ENCODE data around the gene PPP1R18. TPM values are rescaled to one million over a fixed set of nuclear protein-coding genes. Genes with fewer than 3 reads are reported as not detected.
A peak's percentile ranks its signal among the peaks of the same experiment; 100 is the strongest.

PPP1R18 gene
- total and polyA plus RNA-seq, 9 of the 15 experiments (the other 6 are each of a cell fraction or from before 2014, with no cell fraction given) = 12.0 to 99.2 (median 42.6) TPM

DNA sequence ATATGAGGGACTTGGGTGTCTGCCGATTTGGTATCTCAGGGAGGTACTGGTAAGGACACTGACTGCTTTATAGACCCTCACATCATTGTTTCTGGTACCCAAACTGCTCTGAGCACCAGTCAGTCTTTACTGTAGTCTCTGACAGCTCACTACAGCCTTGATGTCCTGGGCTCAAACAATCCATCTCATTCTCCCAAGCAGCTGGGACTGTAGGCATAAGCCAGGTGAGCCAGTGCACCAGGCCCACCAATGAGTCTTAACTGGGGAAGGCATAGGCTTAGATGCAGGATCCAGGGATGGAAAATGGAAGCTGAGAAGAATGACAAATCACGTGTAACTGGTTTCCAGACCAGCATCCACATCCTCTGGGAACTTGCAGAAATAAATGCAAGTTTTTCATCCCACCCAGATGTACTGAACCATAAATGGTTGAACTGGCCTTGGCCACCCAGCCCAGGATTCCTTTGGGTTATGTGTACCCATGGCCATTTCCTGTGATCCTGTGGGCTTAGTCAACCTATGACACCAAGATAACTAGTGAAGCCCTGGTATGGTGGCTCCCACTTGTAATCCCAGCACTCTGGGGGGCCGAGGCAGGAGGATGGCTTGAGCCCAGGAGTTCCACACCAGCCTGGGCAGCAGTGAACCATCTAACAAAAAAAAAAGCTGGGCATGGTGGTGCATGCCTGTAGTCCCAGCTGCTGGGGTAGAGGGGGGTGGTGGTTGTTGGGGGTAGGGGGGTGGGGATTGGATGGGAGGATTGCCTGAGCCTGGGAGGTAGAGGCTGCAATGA lies 39.5 kb upstream of the PPP1R18 start (continued):
- TF ChIP-seq SP2 (IDR thresholded peaks at IDR 0.05; ENCODE audit: extremely low read depth, low read depth, low read length, poor library complexity, severe bottlenecking) = no peak
- peak; percentile 77; the same call in 1 of the 2 replicates for TF ChIP-seq NFXL1 (CRISPR knock-in tag; IDR thresholded peaks at IDR 0.05)
- TF ChIP-seq ZC3H4 (CRISPR knock-in tag; IDR thresholded peaks at IDR 0.05; ENCODE audit: borderline replicate concordance) = no peak
- TF ChIP-seq PCBP1 (IDR thresholded peaks at IDR 0.05; ENCODE audit: low read depth, low read length, poor library complexity, severe bottlenecking) = no peak
- peak in 1 of 2 experiments; percentile 46; a peak in 1 of 4 replicates for TF ChIP-seq MAZ (CRISPR knock-in tag; conservative IDR thresholded peaks at IDR 0.05 in 1 of 2, IDR thresholded peaks at IDR 0.05 in 1 of 2)
- no peak for TF ChIP-seq MITF (IDR thresholded peaks at IDR 0.05)
- no peak for TF ChIP-seq XRCC4 (IDR thresholded peaks at IDR 0.05; ENCODE audit: extremely low read depth, insufficient read depth, insufficient read length)
- TF ChIP-seq RAD21 (CRISPR knock-in tag; conservative IDR thresholded peaks at IDR 0.05 in 1 of 2, IDR thresholded peaks at IDR 0.05 in 1 of 2) = 0 out of 4 replicates have a peak, but pooled peaks of 1 of the 2 experiments have one; percentile 9
- no peak for TF ChIP-seq UBTF (IDR thresholded peaks at IDR 0.05; ENCODE audit: borderline replicate concordance in 1 of 2, low read depth in 2 of 2, low read length in 2 of 2)
- no peak for TF ChIP-seq ZNF449 (CRISPR knock-in tag; IDR thresholded peaks at IDR 0.05)
- TF ChIP-seq PCBP2 (IDR thresholded peaks at IDR 0.05; ENCODE audit: low read depth, low read length, poor library complexity, severe bottlenecking) = no peak
- TF ChIP-seq PML (IDR thresholded peaks at IDR 0.05; ENCODE audit: low read length) = peak; percentile 72; the same call in 1 of the 2 replicates
- no peak for TF ChIP-seq ZFP30 (CRISPR knock-in tag; IDR thresholded peaks at IDR 0.05; ENCODE audit: borderline replicate concordance)
- TF ChIP-seq, protein P1, sequence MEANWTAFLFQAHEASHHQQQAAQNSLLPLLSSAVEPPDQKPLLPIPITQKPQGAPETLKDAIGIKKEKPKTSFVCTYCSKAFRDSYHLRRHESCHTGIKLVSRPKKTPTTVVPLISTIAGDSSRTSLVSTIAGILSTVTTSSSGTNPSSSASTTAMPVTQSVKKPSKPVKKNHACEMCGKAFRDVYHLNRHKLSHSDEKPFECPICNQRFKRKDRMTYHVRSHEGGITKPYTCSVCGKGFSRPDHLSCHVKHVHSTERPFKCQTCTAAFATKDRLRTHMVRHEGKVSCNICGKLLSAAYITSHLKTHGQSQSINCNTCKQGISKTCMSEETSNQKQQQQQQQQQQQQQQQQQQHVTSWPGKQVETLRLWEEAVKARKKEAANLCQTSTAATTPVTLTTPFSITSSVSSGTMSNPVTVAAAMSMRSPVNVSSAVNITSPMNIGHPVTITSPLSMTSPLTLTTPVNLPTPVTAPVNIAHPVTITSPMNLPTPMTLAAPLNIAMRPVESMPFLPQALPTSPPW (CRISPR knock-in tag; IDR thresholded peaks at IDR 0.05) = peak; percentile 31; the same call in 1 of the 2 replicates
- TF ChIP-seq HNRNPUL1 (IDR thresholded peaks at IDR 0.05; ENCODE audit: low read length) = peak; percentile 93
- TF ChIP-seq OTX1 (CRISPR knock-in tag; IDR thresholded peaks at IDR 0.05) = peak; percentile 95
- TF ChIP-seq EP300 (IDR thresholded peaks at IDR 0.05; ENCODE audit: low read length) = no peak
- TF ChIP-seq NR2C1 (IDR thresholded peaks at IDR 0.05) = no peak
- no peak for TF ChIP-seq NR2C1 (tag; IDR thresholded peaks at IDR 0.05)
- peak; percentile 99 for TF ChIP-seq POLR2AphosphoS2 (IDR thresholded peaks at IDR 0.05; ENCODE audit: low read length)
- TF ChIP-seq YBX1 (IDR thresholded peaks at IDR 0.05) = no peak
